HG02943 (cell line): ENCODE measurements around the gene SLC35F4.

Source experiments
- ATAC-seq: cut with Tn5 transposase; IDR thresholded peaks from one replicate; pipeline ENCODE4 v1.9.1; 2021; ENCODE audit warnings: mild to moderate bottlenecking, low read depth, moderate library complexity; ENCODE audit not compliant: unreplicated experiment

Gene SLC35F4

DNA sequence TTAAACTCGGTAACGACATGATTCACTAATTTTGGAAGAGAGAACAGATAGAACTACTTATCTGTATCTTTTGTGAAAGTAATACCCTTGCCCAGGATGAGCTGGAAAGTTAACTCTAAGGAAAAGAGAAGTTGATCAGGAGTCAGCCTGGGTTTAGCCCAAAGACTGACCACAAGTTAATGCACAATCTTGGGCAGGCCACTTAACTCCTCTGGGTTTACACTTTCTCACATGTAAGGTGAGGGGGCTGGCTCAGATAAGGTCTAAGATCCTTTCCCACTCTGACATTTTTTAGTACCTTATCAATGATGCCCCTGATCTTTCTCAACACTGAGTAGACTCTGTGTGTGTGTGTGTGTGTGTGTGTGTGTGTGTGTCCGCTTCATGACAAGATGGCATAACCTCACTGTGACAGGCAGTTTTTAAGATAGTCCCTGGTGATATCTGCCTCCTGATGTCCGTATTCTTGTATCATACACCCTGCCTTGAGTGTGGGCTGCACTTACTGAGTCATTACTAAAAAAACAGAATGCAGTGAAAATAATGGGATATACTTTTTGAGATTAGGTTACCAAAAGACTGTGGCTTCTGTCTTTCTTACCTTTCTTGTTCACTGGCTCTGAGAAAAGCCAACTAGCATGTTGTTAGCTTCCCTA lies 316.0 kb downstream of the SLC35F4 start:
- peak; percentile 87 for ATAC-seq

DNA sequence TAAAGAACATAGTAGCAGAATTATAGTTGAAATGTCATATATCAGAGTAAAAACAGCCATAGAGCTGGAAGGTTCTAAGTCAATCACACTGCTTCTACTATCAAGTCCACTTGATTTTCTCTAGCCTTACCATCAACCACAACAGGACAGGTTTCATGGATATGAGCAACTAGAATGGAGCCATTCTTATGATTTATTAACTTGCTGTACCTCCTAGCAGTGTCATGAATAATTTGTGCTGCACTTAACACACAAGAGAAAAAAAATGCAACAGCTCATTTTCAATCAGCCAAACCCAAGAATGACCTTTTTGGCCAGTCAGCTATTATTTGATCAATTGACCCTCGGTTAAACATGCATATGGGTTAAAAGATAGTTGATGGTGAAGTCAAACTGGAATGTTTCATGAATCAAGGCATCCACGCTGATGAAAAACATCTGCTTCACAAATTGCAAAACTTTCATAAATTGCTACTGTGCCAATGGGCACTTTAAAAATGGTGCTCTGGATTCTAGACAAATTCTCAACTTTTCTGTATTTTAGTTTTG lies 316.8 kb downstream of the SLC35F4 start:
- no peak for ATAC-seq

DNA sequence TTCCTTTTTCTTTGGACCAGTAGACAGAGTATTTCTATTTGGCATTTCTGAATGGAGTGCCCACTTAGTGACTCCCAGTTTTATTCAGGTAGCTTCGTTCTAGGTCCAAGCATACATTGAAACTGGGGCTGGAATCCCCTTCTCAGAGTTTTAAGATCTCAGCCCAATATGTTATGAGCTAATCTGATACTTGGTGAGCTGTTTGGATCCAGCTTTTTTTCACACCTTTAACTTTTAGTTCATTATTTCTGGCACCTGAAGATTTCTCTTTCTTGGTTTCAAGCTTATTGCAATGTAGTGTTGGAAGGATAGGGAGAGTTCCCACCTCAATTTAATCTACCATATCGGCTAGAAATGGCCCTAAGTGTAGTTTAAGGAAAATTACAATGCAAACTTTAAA lies 318.8 kb downstream of the SLC35F4 start:
- ATAC-seq, result no peak

DNA sequence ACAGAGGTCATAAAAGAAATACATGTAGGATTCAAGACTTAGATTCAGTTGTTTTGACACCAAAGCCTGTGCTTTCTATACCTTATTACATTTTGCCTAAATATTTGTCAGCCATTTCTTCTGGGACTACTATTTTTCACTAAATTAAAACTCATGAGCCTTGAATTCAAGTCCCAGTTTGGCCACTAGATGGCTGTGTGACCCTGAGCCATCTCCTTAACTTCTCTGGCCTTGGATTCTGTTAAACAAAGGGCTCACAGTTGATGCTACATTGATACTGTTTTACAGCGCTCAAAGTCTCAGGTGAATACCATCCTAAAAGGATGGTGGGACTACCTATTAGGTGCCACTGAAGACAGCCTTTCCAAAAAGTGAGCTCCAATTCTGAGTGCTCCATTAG lies 332.7 kb downstream of the SLC35F4 start:
- peak; percentile 75 for ATAC-seq

DNA sequence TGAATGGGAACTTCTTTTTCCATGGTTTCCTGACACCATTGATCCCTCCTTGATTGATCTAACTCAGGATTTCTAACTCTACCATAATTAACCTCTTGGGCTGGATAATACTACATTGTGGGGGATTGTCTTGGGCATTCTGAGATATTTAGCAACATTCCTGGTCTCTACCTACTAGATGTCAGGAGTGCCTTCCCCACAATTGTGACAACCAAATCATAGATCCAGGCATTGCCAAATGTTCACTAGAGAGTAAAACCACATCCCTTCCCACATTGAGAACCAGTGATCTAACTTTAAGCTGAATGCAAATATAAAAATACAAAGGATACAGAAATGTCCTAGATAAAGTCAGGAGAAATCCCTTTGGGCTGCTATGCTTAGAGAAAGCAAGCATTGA lies 335.3 kb downstream of the SLC35F4 start:
- no peak for ATAC-seq

DNA sequence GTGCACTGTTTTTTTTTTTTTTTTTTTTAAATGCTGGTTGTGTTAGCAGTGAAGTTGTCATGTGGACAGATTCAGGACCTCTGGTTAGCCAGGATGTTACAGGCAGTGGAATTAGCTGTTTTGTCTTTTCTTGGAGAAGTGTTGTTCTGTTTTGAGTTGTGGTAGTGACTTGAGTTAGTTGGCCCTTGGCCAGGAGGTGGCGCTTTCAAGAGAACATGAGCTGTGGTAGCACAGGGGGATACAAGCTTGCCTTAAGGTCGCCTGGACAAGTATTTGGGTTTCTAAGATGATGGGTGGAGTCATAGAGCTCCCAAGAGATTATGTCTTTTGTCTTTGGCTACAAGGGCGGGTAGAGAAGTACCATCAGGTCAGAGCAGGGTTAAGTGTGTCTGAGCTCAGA lies 338.9 kb downstream of the SLC35F4 start:
- no peak for ATAC-seq

DNA sequence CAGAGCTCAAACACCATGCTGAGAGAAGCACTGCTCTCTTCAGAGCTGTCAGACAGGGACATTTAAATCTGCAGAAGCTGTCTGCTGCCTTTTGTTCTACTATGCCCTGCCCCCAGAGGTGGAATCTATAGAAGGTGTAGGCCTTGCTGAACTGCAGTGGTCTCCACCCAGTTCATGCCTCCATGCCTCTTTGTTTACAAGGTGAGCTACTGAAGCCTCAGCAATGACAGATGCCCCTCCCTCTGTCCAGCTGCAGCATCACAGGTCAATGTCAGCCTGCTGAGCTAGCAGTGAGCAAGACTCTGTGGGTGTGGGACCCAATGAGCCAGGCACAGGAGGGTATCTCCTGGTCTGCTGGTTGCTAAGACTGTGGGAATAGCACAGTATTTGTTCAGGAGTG lies 346.8 kb downstream of the SLC35F4 start:
- no peak for ATAC-seq
